C1 segment of cervical spinal cord (tissue), 14 donors: ENCODE measurements around the gene DUSP5.
A peak's percentile ranks its signal among the peaks of the same experiment; 100 is the strongest.

ENCODE experiments used
- DNase-seq, 14 donors: peaks; one replicate each; lab custom pipeline; 2025; lab: John Stamatoyannopoulos, UW

Gene DUSP5

DNA sequence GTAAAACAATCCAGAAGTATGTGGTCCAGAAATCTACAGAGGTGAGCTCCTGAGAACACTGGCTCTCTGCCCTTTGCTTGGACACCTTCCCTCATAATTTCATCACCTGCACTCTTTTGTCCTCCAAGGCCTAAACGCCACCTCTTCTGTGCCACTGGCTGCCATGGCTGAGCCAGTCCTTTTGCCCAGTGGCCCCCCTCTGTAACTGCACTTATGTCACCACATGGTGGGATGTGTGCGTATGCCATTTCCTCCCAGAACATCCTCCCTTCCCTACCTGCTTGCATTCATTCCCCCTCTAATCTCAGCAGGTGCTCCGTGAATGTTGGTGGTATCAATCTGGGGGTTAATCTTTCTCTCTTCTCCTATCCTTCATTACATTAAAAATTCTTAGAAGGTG, 17.3 kb upstream of the DUSP5 start:
- DNase-seq = no peak

DNA sequence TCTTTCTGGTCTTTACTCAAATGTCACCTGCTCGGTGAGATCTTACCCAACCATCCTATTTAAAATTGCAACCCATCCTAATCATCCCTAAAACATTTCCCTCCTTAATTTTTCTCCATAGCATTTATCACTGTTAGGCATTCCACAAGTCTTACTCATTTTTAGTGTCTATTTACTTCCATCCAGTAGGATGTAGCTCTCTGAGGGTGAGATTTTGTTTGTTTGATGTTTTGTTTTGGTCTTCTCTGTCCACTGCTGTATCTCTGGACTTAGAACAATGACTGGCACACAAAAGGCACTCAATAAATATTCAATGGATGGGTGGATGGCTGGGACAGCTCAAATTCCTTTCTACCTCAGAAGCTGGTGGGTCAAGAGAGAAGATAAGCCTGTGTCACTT, 15.8 kb upstream of the DUSP5 start:
- no peak for DNase-seq

DNA sequence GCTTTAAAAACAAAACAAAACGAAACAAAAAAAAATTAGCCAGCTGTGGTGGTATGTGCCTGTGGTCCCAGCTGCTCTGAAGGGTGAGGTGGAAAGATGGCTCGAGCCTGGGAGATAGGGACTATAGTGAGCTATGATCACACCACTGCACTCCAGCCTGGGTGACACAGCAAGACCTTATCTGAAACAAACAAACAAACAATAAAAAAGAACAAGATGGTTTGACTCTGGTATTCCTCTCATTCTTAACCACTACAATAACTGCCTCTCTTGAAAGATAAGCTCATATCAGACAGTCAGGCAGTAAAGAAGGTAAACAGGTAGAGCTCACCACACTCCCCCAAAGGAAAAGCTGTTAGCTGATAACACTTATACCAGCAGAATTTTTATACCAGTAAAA, 14.1 kb upstream of the DUSP5 start:
- no peak for DNase-seq

DNA sequence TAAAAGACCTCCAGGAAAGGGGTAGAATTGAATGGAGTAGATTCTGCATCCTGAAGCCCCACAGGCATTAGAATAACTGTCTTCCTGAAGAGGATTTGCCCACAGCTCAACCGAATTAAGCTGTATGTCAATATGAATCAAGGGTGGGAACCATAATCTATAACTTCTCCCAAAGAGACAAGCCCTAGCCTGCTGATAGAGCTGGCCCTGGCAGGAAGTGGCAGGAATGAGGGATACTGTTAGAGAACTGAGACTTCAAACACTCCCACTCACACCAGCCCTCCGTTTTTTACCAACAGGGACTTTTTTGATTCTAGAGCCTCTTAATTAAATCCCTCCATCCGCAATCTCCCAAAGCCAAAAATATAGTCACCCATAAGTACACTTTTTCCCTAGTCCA, 12.2 kb upstream of the DUSP5 start:
- DNase-seq = no peak

DNA sequence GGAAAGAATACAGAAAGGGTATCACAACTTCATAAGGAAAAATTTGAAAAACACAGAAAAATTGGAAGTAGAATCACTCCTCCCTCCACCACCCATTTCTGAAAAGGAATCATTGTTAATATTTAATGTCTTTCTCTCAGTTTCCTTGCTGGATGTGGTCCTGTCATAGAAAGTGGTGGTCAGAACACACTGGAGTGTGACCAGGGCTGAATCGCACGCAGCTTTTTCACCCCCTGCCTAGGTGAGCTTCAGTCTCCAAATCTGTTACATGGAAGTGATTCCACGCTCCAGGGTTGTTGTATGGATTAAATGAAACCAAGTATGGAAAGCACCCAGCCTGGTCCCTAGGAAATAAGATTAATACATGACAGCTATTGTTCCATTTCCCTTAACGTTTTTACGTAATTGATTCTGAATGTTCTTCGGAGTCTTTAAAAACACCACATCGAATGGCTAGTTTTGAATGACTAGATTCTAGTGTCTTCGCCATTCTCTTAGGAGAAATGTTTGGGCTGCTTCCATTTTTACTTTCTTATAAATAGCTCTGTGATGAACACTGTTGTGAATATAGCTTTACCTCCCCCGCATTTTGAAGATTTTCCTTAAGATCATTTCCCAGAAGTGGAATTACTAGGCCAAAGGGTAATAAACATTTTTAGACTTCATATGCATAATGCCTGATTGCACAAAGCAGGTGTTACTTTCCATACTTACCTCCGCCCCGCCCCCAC, 10.9 kb upstream of the DUSP5 start:
- DNase-seq = no peak

DNA sequence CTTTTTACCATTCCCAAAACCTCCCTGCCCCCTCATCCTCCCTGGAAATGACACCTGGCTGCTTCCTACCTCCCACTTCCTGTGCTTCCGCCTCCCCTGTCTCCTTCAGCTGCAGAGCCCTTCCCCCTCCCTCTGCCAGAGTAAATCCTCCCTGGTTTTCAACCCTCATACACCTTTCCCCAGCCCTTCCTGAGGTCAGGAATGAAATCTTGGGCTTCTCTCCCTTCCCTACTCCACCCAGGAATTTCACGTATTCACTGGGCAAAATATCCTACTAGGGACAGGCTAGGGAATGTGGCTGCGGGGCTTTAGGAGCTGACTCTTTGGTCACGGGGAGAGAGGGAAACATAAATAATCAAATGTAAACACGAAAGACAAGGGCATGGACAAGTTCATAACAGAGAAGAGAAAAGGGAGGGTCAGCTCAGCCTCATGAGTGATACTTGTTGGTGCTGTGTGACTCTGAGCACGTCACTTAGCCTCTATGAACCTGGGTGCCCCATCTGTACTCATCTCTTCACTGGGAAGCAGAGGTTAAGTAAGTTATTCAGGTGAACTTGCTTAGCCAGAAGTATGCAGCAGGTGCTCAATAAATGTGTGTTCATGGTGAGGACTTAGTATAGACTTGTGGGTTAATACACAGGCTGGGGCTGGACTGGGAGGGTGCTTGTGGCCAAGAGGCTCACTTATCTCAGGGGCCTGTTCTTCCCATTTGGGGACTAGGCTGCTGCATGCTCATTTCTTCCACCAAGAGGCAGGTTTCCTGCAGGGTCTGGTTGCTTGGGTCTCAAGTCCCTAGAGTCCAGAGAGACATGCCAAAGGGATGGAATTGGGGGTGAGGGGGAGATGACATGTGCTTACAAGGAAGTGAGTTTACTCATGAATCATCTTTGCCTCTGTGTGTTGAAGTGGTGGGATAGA, 10.0 kb upstream of the DUSP5 start:
- DNase-seq = no peak

DNA sequence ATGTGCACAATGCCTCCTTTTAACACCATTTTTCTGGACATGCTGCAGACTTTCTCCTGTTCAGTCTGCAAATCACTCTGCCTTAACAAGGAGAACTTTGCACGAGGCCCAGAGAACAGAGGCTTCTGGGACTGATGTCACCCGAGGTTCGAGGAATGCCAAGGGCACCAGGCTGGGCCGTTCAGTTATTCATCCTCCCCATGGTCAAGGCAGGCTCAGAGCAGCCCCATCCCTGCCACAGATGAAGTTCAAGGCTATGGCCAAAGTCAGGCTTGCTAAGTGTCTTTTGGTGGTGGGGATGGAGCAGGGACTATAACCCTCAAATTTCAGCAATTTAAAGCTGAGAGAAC, 9.4 kb upstream of the DUSP5 start:
- DNase-seq = no peak

DNA sequence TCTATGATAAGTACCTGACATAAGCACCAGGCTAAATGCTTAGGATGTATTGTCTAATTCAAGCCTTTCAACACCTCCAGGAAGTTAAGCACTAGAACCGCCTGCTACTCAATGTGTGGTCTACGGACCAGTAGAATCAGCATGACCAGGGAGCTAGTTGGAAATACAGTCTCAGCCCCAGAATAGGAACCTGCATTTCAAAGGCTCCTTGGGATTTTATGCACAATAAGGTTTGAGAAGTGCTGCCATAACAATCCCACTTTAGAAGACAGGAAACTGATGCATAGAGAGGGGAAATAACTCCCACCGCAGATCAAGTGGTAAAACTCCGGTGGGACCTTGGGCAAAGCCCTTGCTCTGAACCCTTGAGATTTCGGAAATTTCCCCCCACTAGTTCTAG, 8.8 kb upstream of the DUSP5 start:
- no peak for DNase-seq

DNA sequence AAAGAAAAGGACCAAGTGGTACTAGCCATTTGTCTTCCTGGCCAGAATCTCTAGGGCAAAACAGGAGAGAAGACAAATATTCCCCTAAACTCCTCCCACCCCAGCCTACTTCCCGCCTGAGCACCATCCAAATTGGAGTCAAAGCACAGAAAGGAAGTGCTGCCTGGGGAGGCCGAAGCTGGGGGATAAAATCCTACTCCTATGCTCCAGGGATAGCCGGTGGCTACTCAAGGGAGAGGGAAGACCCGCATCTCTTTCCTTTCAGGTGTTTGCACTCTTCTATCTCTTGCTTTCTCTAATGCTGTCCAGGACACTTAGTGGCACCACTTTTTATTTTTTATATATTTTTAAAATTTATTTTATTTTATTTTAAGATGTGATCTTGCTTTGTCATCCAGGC, 7.1 kb upstream of the DUSP5 start:
- DNase-seq = no peak

DNA sequence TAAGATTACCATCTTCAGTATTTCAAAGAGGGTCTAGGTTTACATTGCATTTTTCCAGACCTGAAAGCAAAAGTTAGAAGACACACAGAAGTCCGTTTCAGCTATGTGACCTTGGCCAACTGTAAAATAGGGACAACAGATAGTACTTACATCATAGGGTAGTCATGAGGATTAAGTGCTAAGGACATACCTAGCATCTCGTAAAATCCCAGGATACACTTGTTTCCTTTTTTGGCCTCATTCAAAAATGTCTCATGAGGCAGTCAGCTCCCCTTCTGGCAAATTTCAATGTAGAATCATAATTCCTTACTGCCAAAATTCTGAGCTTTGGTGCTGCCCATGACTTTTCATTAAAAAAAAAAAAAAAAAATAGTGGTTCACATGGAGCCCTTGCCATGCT, 6.4 kb upstream of the DUSP5 start:
- no peak for DNase-seq

DNA sequence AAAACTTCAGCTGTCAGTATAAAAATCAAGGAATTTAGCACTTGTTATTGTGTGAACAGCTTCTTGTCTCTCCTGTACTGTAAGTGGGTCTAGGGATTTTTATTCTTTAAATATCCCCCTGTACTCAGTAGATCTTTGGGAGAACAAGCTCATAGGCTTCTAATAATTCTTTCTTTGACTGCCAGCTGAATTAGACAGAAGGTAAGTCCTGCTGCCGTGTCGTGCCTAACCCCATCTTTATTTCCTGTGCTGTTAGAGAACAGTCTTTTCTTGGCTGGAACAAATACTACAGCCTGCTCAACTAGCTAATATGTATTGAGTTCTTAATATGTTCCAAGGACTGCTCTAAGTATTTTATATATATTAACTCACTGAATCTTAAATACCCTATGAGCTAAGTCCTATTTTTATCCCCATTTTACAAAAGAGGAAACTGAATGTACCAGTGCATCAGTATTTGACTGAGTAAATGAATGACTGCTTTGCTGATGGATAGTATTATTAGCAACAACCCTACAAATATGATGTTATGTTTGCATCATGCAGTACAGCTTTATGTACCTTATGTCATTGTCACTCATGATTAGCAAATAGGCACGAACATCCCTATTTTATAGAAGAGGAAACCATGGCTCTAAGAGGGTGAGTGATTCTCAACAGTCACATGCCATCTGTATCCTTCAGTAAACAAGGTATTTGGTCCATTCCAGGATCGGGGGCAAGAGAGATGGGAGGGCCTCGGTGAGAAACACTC, 5.5 kb upstream of the DUSP5 start:
- DNase-seq = peak in 1 of 14 donors; percentile 68

DNA sequence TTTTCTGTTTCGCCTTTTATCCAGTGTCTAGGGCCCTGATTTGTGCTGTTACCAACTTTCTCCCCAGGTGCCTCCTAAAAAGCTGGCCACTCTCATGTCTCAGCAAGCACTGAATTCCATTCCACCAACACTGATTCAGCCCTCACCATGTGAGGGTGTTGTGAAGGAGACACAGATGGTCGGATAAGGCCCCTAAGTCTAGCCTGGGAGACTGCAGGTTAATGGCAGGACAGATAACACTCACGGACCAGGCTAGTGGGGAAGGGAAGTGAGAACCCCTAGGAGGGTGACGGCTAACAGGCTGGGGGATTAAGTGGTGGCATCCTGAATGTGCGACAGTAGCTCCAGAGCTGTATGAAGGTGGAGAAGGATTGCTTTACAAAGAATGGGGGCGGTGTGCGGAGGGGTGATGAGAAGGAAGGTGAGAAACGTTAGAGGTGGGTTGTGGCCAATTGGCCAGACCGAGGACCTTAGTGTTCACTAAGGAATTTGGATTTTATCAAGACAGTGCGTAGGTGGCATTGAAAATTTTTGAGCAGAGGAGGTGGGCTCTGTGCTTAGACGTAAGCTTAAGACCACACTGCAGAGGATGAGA, 3.8 kb upstream of the DUSP5 start:
- peak in 1 of 14 donors; percentile 28 for DNase-seq

DNA sequence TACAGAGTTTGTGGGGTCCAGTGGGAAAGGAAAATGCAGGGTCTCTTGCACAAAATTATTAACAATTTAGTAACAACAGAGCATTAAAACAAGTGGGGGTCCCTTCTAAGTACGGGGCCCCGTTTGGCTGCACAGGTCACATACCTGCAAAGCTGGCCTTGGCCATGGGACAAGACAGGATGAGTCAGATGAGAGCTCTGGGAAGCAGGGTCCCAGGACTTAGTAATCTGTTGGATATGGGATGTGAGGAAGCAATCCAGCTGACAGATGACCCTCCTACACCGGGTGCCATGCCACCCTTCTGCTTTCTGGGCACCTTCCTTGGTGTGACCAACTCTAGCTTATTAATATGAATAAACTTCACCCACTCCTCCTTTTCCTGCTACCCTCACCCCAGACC, 3.2 kb upstream of the DUSP5 start:
- no peak for DNase-seq

DNA sequence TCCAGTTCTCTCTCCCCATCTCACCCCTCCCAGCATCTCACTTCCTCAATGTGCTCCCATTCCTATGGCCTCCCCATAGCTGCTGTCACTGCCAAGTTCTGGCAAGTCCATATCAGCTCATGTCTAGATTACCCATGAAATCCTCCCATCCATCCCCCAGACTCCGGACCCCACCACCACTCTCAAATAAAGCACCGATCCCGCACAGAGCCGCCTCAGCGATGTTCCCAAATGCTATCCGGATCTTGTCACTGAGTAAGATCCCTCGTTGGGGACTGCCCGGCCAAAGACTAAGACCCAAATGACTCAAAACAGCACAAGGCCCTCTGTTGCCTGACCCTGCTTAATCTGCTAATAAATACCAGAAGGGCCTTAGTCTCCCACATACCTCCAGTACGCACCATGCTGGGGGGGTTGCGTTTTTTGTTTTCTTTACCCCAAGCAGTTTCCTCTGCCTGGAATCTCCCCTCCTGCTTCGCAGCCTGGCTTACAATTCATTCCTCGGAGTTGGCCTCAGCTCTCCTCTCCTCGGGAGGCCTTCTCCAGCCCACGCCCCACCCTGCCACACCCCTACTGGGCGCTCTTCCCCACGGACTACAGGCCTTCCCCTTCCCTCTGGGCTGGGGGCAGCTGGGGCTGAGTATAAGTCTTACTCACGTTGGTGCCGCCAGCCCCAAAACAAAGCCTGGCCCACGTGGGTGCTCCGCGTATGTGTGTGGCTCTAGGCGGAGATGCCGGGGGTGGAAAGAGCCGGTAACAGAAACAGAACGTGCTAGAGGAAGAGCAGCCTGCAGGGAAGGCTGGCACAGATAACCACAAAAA, 1.8 kb upstream of the DUSP5 start:
- peak in 2 of 14 donors; percentile 14 to 85 for DNase-seq

DNA sequence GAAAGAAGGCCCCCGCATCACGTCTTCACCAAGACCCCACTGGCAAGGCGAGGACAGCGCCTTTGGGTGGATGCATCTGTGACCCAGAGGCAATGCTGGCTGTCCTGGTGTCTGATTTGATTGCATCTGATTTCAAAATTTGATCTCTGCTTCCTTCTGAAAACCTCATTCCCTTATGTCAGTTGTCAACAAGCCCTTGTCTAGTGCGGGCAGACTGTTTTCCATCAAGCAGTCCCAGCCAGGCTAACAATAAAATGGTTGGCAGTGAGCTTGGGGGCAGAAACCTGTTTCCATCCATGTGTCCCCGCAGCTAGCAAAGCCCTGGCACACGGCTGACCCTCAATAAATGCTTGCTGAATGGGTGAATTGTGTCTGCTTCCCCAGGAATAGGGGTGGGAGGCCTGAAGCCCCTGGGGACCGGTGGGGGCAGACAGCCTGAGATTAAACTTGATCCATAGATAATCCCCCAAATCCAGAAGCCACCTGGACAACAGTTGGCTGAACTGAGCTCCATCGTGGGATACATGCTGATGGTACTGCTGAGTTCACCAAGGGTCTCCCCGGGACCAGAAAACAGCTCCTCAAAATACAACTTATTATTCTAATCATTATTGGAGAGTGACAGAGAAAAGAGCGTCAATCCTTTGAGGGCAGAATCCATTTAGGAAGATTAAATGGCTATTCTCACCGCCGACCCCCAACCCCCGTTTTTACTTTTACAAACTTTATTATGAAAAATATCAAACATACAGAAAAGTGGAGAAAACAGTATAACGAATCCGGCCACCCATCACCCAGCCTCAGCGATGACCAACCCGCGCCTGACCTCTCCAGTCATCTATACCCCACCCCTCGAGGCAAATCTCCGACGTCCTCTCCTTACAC, 912 bp upstream of the DUSP5 start:
- peak in 2 of 14 donors; percentile 5 to 85 for DNase-seq

DNA sequence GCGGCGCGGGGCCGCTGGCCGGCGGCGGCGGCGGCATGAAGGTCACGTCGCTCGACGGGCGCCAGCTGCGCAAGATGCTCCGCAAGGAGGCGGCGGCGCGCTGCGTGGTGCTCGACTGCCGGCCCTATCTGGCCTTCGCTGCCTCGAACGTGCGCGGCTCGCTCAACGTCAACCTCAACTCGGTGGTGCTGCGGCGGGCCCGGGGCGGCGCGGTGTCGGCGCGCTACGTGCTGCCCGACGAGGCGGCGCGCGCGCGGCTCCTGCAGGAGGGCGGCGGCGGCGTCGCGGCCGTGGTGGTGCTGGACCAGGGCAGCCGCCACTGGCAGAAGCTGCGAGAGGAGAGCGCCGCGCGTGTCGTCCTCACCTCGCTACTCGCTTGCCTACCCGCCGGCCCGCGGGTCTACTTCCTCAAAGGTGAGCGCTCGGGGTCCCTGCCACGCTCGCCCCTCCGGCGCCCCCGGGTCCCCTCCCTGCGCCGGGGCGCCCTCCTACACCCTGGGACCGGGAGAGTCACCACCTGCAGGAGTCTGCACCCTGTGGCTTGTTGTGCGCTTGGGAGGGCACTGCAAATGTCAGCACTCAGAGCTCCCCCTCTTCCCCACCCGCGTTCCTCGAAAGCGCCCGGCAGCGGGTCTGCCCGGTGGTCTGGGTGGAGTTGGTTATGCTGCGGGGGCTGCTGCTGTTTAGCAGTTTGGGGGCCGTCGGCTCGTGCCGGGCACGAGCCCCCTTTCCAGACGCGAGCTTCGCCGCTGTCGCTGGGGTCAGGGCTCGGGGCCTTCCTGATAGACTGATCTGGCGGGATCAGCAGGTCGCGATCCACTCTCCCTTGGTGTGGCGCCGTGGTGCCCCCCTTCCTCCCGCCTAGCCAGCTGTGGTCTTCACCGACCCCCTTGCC, 627 bp downstream of the DUSP5 start:
- DNase-seq = peak in 5 of 14 donors; percentile 24 to 45 (median 29)

DNA sequence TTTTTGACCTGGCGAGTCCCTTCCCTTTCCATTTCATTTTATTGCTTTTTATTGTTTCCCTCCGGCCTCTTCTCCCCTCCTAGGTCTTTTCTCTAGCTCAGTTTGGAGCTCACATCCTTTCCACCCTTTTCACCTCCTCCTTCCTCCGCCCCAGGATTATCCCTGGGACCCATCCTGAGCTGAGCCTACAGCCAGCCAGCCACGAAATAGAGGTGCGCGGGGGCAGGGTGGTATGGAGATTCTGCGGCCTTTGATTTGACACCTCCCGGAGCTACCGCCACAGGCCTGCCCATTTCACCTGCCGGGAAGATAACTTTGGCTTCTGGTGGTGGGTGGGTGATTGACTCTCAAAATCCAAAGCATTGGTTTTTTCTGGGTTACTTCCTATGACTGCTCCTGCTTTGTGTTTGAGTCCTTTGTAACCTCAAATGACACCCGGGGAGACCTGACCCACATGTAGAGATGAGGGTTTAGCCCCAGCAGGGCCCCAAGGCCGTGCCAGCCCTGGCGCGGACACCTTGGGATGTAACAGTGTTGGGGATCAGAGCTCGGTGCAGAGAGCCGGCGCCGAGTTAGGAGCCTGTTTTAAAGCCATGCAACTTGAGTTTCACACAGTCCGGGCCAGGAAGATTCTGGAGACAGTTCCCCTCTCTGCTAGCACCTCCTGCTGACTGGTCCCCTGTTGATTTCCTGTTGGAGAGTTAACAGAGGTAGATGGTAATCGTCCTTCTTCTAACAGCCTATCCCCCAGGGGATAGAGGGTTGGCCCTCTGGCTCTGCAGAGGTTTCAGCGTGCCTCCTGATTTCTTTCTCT, 1.5 kb downstream of the DUSP5 start:
- peak in 1 of 14 donors; percentile 54 for DNase-seq
